ENCODE results near the gene TERF2IP. TPM values are rescaled to one million over a fixed set of nuclear protein-coding genes. Genes with fewer than 3 reads are reported as not detected.

Gene TERF2IP
- total RNA-seq: 49.6 and 53.4 TPM in 2 replicates

GRCh38 chr16:75647492-75648264 lies at the start of gene TERF2IP, which contains the start of gene KARS1:
TERF2IP (plus strand) TSS chr16:75647773; CDS start chr16:75647883, 110 bp downstream.
KARS1 (minus strand) TSS chr16:75647665; CDS start chr16:75647639, 26 bp downstream.

GRCh38 chr16:75622761-75623605 lies 24.6 kb upstream of the TERF2IP start, which contains the start of gene ADAT1:
ADAT1 (minus strand) TSS chr16:75623281; CDS start chr16:75620799, 2,482 bp downstream.

GRCh38 chr16:75676909-75677308 lies 29.3 kb downstream of the TERF2IP start, which contains the start of gene CPHXL2:
CPHXL2 (minus strand) TSS chr16:75677009; CDS start chr16:75676999, 10 bp downstream.

GRCh38 chr16:75701361-75701760 lies 53.8 kb downstream of the TERF2IP start, which contains the start of gene DUXB:
DUXB (minus strand) TSS chr16:75701461; CDS start chr16:75701418, 43 bp downstream.

Other genes with a start within 250 kb of the TERF2IP start
- gene CFDP1, start 214.3 kb upstream of the TERF2IP start, total RNA-seq: 50.0 and 67.3 TPM in 2 replicates
- gene TMEM170A, start 183.1 kb upstream of the TERF2IP start, total RNA-seq: 11.5 and 16.4 TPM in 2 replicates
- 0.17 and 0.44 TPM in 2 replicates for gene CHST6, start 152.3 kb upstream of the TERF2IP start, total RNA-seq
- gene CHST5, start 111.7 kb upstream of the TERF2IP start, total RNA-seq: 0.15 and 0.17 TPM in 2 replicates
- gene TMEM231, start 91.5 kb upstream of the TERF2IP start, total RNA-seq: 9.3 and 18.4 TPM in 2 replicates
- gene GABARAPL2, start 81.4 kb upstream of the TERF2IP start, total RNA-seq: 32.6 and 53.4 TPM in 2 replicates
- gene ADAT1, start 24.5 kb upstream of the TERF2IP start, total RNA-seq: 46.5 and 49.1 TPM in 2 replicates
- gene KARS1, start 108 bp upstream of the TERF2IP start, total RNA-seq: 140 and 168 TPM in 2 replicates
- gene CPHXL2, start 29.2 kb downstream of the TERF2IP start, total RNA-seq: not detected in 2 replicates
- gene DUXB, start 53.7 kb downstream of the TERF2IP start, total RNA-seq: not detected in 2 replicates
- not detected in 2 replicates for gene CPHXL, start 78.7 kb downstream of the TERF2IP start, total RNA-seq